OCI-LY1 (cell line): ENCODE data around the gene GRK5.

Source experiments
- H2AFZ ChIP-seq: fragments of 200-600 bp; sonication (generic), shearing (Covaris generic); 2 replicates; pipeline ENCODE4 v1.6.0; 2014; ENCODE audit warnings: antibody characterized with exemption, mild to moderate bottlenecking, low read length
- H3F3A ChIP-seq: fragments of 200-600 bp; sonication (generic), shearing (Covaris generic); 2 replicates; pipeline ENCODE4 v1.6.0; 2014; ENCODE audit warnings: mild to moderate bottlenecking, antibody characterized with exemption, low read length, moderate library complexity; ENCODE audit not compliant: insufficient read depth
- H3K27ac ChIP-seq: fragments of 200-600 bp; sonication (generic); 2 replicates; pipeline ENCODE4 v1.5.1; 2014; ENCODE audit warnings: low read length, mixed run types, mild to moderate bottlenecking, low read depth; ENCODE audit not compliant: poor library complexity, severe bottlenecking
- H3K27me3 ChIP-seq: fragments of 200-600 bp; sonication (generic); 2 replicates; pipeline ENCODE4 v1.6.0; 2014; ENCODE audit warnings: antibody characterized with exemption, mild to moderate bottlenecking, low read length, moderate library complexity; ENCODE audit not compliant: insufficient read depth
- H3K36me3 ChIP-seq: fragments of 200-600 bp; sonication (generic); 2 replicates; pipeline ENCODE4 v1.6.1; 2014; ENCODE audit warnings: mild to moderate bottlenecking, antibody characterized with exemption, low read length, moderate library complexity, mixed read lengths; ENCODE audit not compliant: insufficient read depth
- H3K4me1 ChIP-seq: fragments of 200-600 bp; sonication (generic); 2 replicates; pipeline ENCODE4 v1.5.1; 2014; ENCODE audit warnings: mild to moderate bottlenecking, low read length, moderate library complexity; ENCODE audit not compliant: insufficient read depth, severe bottlenecking
- H3K4me2 ChIP-seq: fragments of 200-600 bp; sonication (generic), shearing (Covaris generic); 2 replicates; pipeline ENCODE4 v1.6.1; 2014; ENCODE audit warnings: low read length
- H3K4me3 ChIP-seq: fragments of 200-600 bp; sonication (generic); 2 replicates; pipeline ENCODE4 v1.5.1; 2014; ENCODE audit warnings: low read length, low read depth, mild to moderate bottlenecking, mixed read lengths; ENCODE audit not compliant: poor library complexity, severe bottlenecking
- H3K79me2 ChIP-seq: fragments of 200-600 bp; shearing (Covaris generic); 2 replicates; pipeline ENCODE4 v1.6.1; 2016; ENCODE audit warnings: mixed run types, low read length, mixed read lengths; ENCODE audit not compliant: insufficient read depth
- H3K9ac ChIP-seq: fragments of 200-600 bp; sonication (generic), shearing (Covaris generic); 2 replicates; pipeline ENCODE4 v1.6.1; 2014; ENCODE audit warnings: mild to moderate bottlenecking, low read length, mixed read lengths
- H3K9me2 ChIP-seq: fragments of 200-600 bp; sonication (generic), shearing (Covaris generic); 2 replicates; pipeline ENCODE4 v1.6.1; 2014; ENCODE audit warnings: low read depth, mild to moderate bottlenecking, low read length, mixed read lengths
- H3K9me3 ChIP-seq: fragments of 200-600 bp; shearing (Covaris generic); 2 replicates; pipeline ENCODE4 v1.6.1; 2014; ENCODE audit warnings: low read length, mixed read lengths
- H4K20me1 ChIP-seq: fragments of 200-600 bp; sonication (generic), shearing (Covaris generic); 2 replicates; pipeline ENCODE4 v1.6.0; 2016; ENCODE audit warnings: mild to moderate bottlenecking, low read length; ENCODE audit not compliant: insufficient read depth
- CTCF ChIP-seq: fragments of 200-600 bp; sonication (generic), shearing (Covaris generic); IDR thresholded peaks from 2 replicates; pipeline ENCODE4 v1.5.1; 2017; ENCODE audit warnings: mild to moderate bottlenecking, antibody characterized with exemption, low read length, moderate library complexity, mixed read lengths
- EZH2 ChIP-seq: fragments of 200-600 bp; sonication (generic), shearing (Covaris generic); IDR thresholded peaks from 2 replicates; pipeline ENCODE4 v1.8.0; 2017; ENCODE audit warnings: borderline replicate concordance, mixed run types, mild to moderate bottlenecking, antibody characterized with exemption, low read length, moderate library complexity, mixed read lengths

GRK5 gene

GRCh38 chr10:119420950-119421875 lies 213.8 kb downstream of the GRK5 start:
- H3K4me3 ChIP-seq, result no peak overlapping the region
- H3K79me2 ChIP-seq, result no peaks in the 10 kb centered on the region
- no peaks in the 10 kb centered on the region for H3K9me3 ChIP-seq
- H4K20me1 ChIP-seq, result no peaks in the 10 kb centered on the region
- no peak overlapping the region for H3K9ac ChIP-seq
- H3K27me3 ChIP-seq, result peaks cover 4% of the 10 kb centered on the region; the same call in 1 of the 2 replicates
- no peak overlapping the region for H3K4me2 ChIP-seq
- no peak for TF ChIP-seq EZH2
- no peak for TF ChIP-seq CTCF
- H3K36me3 ChIP-seq, result no peaks in the 10 kb centered on the region
- no peak overlapping the region for H2AFZ ChIP-seq
- H3K4me1 ChIP-seq, result no peaks in the 10 kb centered on the region
- H3K27ac ChIP-seq, result no peak overlapping the region
- no peaks in the 10 kb centered on the region for H3K9me2 ChIP-seq
- no peaks in the 10 kb centered on the region for H3F3A ChIP-seq

GRCh38 chr10:119421891-119422681 lies 214.7 kb downstream of the GRK5 start:
- H3K27me3 ChIP-seq, result peaks cover 4% of the 10 kb centered on the region; the same call in 1 of the 2 replicates
- H3K9me2 ChIP-seq, result no peaks in the 10 kb centered on the region
- H3K36me3 ChIP-seq, result no peaks in the 10 kb centered on the region
- no peak overlapping the region for H3K4me2 ChIP-seq
- no peak overlapping the region for H3K4me3 ChIP-seq
- no peaks in the 10 kb centered on the region for H3K9me3 ChIP-seq
- H3F3A ChIP-seq, result no peaks in the 10 kb centered on the region
- TF ChIP-seq EZH2 (no peak), CTCF (no peak)
- no peaks in the 10 kb centered on the region for H3K4me1 ChIP-seq
- H4K20me1 ChIP-seq, result no peaks in the 10 kb centered on the region
- H3K79me2 ChIP-seq, result no peaks in the 10 kb centered on the region
- H3K27ac ChIP-seq, result no peak overlapping the region
- no peak overlapping the region for H3K9ac ChIP-seq
- no peak overlapping the region for H2AFZ ChIP-seq

GRCh38 chr10:119422682-119423509 lies 215.5 kb downstream of the GRK5 start:
- no peaks in the 10 kb centered on the region for H3K4me1 ChIP-seq
- H3F3A ChIP-seq, result no peaks in the 10 kb centered on the region
- TF ChIP-seq CTCF (no peak), EZH2 (no peak)
- H3K9me3 ChIP-seq, result no peaks in the 10 kb centered on the region
- H3K9me2 ChIP-seq, result no peaks in the 10 kb centered on the region
- no peaks in the 10 kb centered on the region for H3K36me3 ChIP-seq
- no peaks in the 10 kb centered on the region for H3K79me2 ChIP-seq
- H3K9ac ChIP-seq, result no peak overlapping the region
- no peak overlapping the region for H3K4me3 ChIP-seq
- no peak overlapping the region for H2AFZ ChIP-seq
- H3K4me2 ChIP-seq, result no peak overlapping the region
- H3K27ac ChIP-seq, result no peak overlapping the region
- no peaks in the 10 kb centered on the region for H4K20me1 ChIP-seq
- H3K27me3 ChIP-seq, result peaks cover 4% of the 10 kb centered on the region; the same call in 1 of the 2 replicates
